Glutamatergic neuron (in vitro differentiated cells): ENCODE data around the gene PPP1R18. TPM values are rescaled to one million over a fixed set of nuclear protein-coding genes. Genes with fewer than 3 reads are reported as not detected.
A peak's percentile ranks its signal among the peaks of the same experiment; 100 is the strongest.
"Not testable (repeated sequence)": the region's sequence is repeated elsewhere in the genome, so short reads cannot be mapped to it uniquely, and the experiment has no call there.

Experiments
- DNase-seq: peaks from one replicate; pipeline ENCODE4 v3.0.0; 2022
- H3K27ac Mint-ChIP-seq: one replicate; pipeline ENCODE4 v1.8.0; 2020; ENCODE audit warnings: mild to moderate bottlenecking, mixed read lengths, inconsistent platforms; ENCODE audit not compliant: unreplicated experiment
- H3K27me3 Mint-ChIP-seq: one replicate; pipeline ENCODE4 v1.8.0; 2020; ENCODE audit warnings: mild to moderate bottlenecking, moderate library complexity, mixed read lengths, inconsistent platforms; ENCODE audit not compliant: unreplicated experiment
- H3K36me3 Mint-ChIP-seq: one replicate; pipeline ENCODE4 v1.8.0; 2020; ENCODE audit warnings: mild to moderate bottlenecking, mixed read lengths, inconsistent platforms; ENCODE audit not compliant: unreplicated experiment
- H3K4me1 Mint-ChIP-seq: one replicate; pipeline ENCODE4 v1.8.0; 2020; ENCODE audit warnings: mild to moderate bottlenecking, low read depth, mixed read lengths, inconsistent platforms; ENCODE audit not compliant: unreplicated experiment
- H3K4me3 Mint-ChIP-seq: one replicate; pipeline ENCODE4 v1.8.0; 2020; ENCODE audit warnings: mild to moderate bottlenecking, mixed read lengths, inconsistent platforms; ENCODE audit not compliant: unreplicated experiment
- H3K9me3 Mint-ChIP-seq: one replicate; pipeline ENCODE4 v1.8.0; 2020; ENCODE audit warnings: mild to moderate bottlenecking, moderate library complexity, mixed read lengths, inconsistent platforms; ENCODE audit not compliant: unreplicated experiment
- CTCF ChIP-seq: fragments of 200-600 bp; sonication (generic); IDR thresholded peaks from one replicate; pipeline ENCODE4 v1.5.0; 2021; ENCODE audit not compliant: partially characterized antibody, unreplicated experiment
- total RNA-seq: library from RNA; stranded (reverse); fragmentation: NEBNext Ultra II Directional; extraction: Animal tissue kit (Norgen Biotek cat#: 25700); gene quantifications from one replicate; pipeline ENCODE4 v1.2.1, GENCODE V29; 2021; ENCODE audit not compliant: unreplicated experiment

The PPP1R18 gene
- total RNA-seq, 1 donor from 2014 or later, result 175 TPM

- Mint-ChIP-seq H3K27me3 (peaks cover 40% of the 10 kb centered on the region), H3K9me3 (peaks cover 46% of the 10 kb centered on the region), H3K4me3 (peak overlapping the region; percentile 93), H3K27ac (peak overlapping the region; percentile 82), H3K4me1 (peaks cover 31% of the 10 kb centered on the region), H3K36me3 (peaks cover 16% of the 10 kb centered on the region)
- peak; percentile 87 for DNase-seq
- TF ChIP-seq CTCF, result peak; percentile 98
Observed at GRCh38 chr6:30722280-30723112, 36.1 kb upstream of the PPP1R18 start.

- Mint-ChIP-seq H3K4me3 (peak overlapping the region; percentile 93), H3K36me3 (peaks cover 16% of the 10 kb centered on the region), H3K9me3 (peaks cover 47% of the 10 kb centered on the region), H3K4me1 (peaks cover 31% of the 10 kb centered on the region), H3K27ac (peak overlapping the region; percentile 82), H3K27me3 (peaks cover 46% of the 10 kb centered on the region)
- not testable (repeated sequence) for DNase-seq
Observed at GRCh38 chr6:30722025-30722279, 35.5 kb upstream of the PPP1R18 start.

- TF ChIP-seq CTCF, result peak; percentile 32
- Mint-ChIP-seq H3K4me1 (peaks cover 34% of the 10 kb centered on the region), H3K9me3 (peaks cover 47% of the 10 kb centered on the region), H3K36me3 (peaks cover 16% of the 10 kb centered on the region), H3K27me3 (peaks cover 46% of the 10 kb centered on the region), H3K27ac (peak overlapping the region; percentile 98), H3K4me3 (peak overlapping the region; percentile 93)
- peak; percentile 94 for DNase-seq
Observed at GRCh38 chr6:30721198-30722024, 35.0 kb upstream of the PPP1R18 start.

- Mint-ChIP-seq H3K36me3 (peaks cover 16% of the 10 kb centered on the region), H3K27ac (peak overlapping the region; percentile 98), H3K27me3 (peaks cover 46% of the 10 kb centered on the region), H3K4me3 (peak overlapping the region; percentile 90), H3K4me1 (peaks cover 37% of the 10 kb centered on the region), H3K9me3 (peaks cover 48% of the 10 kb centered on the region)
- TF ChIP-seq CTCF, result no peak
- peak; percentile 81 for DNase-seq
Observed at GRCh38 chr6:30720738-30721197, 34.3 kb upstream of the PPP1R18 start.

- peak within 1 kb of the TSS; percentile 98 for H3K27ac Mint-ChIP-seq
- H3K36me3 Mint-ChIP-seq, result peaks cover 16% of the 10 kb centered on the region
- peak; percentile 96 for DNase-seq
- peak within 1 kb of the TSS; percentile 90 for H3K4me3 Mint-ChIP-seq
- peaks cover 47% of the 10 kb centered on the region for H3K9me3 Mint-ChIP-seq
- peaks cover 45% of the 10 kb centered on the region for H3K27me3 Mint-ChIP-seq
- peaks cover 32% of the 10 kb centered on the region for H3K4me1 Mint-ChIP-seq
- TF ChIP-seq CTCF, result peak; percentile 29
Observed at GRCh38 chr6:30719791-30720737, 33.6 kb upstream of the PPP1R18 start, which contains the start of gene TUBB. Gene TUBB (plus strand): TSS chr6:30720352. CDS start chr6:30720507, 155 bp downstream.
